ENCODE results near the gene PTX3. TPM values are rescaled to one million over a fixed set of nuclear protein-coding genes. Genes with fewer than 3 reads are reported as not detected.
A peak's percentile ranks its signal among the peaks of the same experiment; 100 is the strongest.

The PTX3 gene
- total and polyA plus RNA-seq, 11 donors = 0.17 to 29.8 (median 1.1) TPM

DNA sequence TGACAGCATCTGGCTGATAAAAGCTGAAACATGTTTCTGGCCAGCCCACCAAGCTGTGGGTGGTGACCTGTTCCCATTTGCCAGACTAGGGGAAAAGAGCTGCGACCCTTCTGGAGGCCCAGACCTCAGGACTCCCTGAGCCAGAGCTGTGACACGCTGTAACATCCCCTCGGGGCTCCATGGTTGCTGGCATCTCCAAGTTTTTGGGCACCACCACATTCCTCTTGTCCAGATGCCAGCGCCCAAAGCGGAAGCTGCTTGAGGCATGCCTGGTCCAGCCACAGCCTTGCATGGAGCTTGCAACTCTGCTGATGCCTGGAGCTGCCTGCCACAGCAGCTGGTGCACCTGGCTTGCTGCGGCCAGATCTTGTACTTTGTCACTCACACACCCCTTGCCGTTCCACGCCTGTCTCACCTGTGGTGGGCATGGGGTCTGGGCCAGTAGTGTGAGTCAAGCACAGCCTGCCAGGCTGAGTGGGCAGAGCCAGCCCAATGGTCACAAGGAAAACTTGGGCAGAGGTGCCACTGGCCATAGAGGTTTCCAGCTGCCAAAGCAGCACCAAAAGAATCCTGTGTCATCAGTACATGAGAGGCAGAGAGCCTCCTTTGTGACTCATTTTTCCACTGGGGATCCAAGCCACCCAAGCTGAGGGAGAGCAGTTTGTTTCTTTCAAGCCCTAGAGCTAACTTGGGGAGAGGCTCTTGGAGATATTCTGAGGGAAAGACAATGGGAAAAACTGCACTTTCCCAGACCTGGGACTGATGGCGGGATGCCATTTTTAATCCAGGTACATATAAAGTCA lies 45.7 kb upstream of the PTX3 start:
- peak in 1 of 5 donors; percentile 47 for DNase-seq
- intact Hi-C loops (cut with DNase I) = no loop called here
- Histone ChIP-seq H3K9me3 (no peaks in the 10 kb centered on the region), H3K36me3 (no peaks in the 10 kb centered on the region), H3K27ac (no peak overlapping the region), H3K4me3 (no peak overlapping the region), H3K4me1 (no peaks in the 10 kb centered on the region), H3K27me3 (no peaks in the 10 kb centered on the region)
- no peak for ATAC-seq
- TF ChIP-seq POLR2A (IDR thresholded peaks at IDR 0.05) = no peak
- TF ChIP-seq, protein P1, sequence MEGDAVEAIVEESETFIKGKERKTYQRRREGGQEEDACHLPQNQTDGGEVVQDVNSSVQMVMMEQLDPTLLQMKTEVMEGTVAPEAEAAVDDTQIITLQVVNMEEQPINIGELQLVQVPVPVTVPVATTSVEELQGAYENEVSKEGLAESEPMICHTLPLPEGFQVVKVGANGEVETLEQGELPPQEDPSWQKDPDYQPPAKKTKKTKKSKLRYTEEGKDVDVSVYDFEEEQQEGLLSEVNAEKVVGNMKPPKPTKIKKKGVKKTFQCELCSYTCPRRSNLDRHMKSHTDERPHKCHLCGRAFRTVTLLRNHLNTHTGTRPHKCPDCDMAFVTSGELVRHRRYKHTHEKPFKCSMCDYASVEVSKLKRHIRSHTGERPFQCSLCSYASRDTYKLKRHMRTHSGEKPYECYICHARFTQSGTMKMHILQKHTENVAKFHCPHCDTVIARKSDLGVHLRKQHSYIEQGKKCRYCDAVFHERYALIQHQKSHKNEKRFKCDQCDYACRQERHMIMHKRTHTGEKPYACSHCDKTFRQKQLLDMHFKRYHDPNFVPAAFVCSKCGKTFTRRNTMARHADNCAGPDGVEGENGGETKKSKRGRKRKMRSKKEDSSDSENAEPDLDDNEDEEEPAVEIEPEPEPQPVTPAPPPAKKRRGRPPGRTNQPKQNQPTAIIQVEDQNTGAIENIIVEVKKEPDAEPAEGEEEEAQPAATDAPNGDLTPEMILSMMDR (IDR thresholded peaks at IDR 0.05) = no peak
- 89 to 94% (median 90%) methylated on average over 6 to 9 of the region's 9 CpGs for WGBS, 4 donors

DNA sequence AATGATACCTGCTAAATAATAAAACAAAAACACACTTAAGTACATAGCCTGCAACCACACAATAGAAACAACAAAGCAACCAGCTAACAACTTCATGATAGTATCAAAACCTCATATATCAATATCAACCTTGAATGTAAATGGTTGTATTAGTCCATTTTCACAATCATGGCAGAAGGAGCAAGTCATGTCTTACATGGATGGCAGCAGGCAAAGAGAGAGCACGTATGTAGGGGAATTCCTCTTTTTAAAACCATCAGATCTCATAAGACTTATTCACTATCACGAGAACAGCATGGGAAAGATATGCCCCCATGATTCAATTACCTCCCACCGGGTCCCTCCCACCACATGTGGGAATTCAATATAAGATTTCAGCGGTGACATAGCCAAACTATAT lies 44.5 kb upstream of the PTX3 start:
- intact Hi-C loops (cut with DNase I) = no loop called here
- Histone ChIP-seq H3K27ac (no peak overlapping the region), H3K9me3 (no peaks in the 10 kb centered on the region), H3K27me3 (no peaks in the 10 kb centered on the region), H3K4me1 (no peaks in the 10 kb centered on the region), H3K36me3 (no peaks in the 10 kb centered on the region), H3K4me3 (no peak overlapping the region)
- ATAC-seq (no peak), DNase-seq (no peak)
- 80 to 89% (median 87%) methylated on average over 4 of the region's 4 CpGs for WGBS, 4 donors
- TF ChIP-seq POLR2A (IDR thresholded peaks at IDR 0.05) = no peak

DNA sequence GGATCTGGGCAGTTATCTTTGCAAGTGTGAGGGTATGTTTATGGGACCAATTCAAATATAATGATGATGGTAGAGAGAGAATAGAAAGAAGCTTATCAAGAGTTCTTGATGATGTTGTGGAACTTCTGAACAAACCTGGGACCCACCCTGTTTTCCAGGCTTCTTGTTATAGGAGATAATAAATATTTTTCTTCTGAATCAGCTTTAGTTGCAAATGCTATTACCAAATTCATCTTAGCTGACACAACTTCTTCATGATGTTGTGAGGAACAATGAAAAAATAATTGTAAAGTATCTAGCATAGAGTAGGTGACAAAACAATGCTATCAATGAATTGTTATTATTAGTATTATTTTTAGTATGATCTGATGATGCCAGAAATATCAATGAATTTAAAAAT lies 43.5 kb upstream of the PTX3 start:
- ATAC-seq = no peak
- intact Hi-C loops (cut with DNase I) = no loop called here

DNA sequence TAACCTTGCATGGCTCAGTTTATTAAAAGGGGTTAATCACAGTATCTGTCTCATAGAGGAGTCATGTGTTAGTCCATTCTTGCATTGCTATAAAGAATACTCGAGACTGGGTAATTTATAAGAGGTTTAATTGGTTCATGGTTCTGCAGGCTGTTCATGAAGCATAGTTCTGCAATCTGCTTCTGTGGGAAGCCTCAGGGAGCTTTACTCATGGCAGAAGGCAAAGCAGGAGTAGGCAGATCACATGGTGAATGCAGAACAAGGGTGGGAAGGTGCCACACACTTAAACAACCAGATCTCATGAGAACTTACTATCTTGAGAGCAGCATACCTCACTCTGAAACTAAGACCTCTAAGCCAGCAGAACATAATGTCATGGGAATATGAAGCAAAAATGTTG lies 42.2 kb upstream of the PTX3 start:
- no peaks in the 10 kb centered on the region for H3K4me1 ChIP-seq
- H3K27ac ChIP-seq = no peak overlapping the region
- H3K4me3 ChIP-seq = no peak overlapping the region
- H3K36me3 ChIP-seq = no peaks in the 10 kb centered on the region
- no peak for TF ChIP-seq POLR2A (IDR thresholded peaks at IDR 0.05)
- TF ChIP-seq, protein P1 (IDR thresholded peaks at IDR 0.05) = no peak
- ATAC-seq (no peak), DNase-seq (no peak)
- no peaks in the 10 kb centered on the region for H3K27me3 ChIP-seq
- WGBS, 4 donors = 64 to 100% (median 74%) methylated on average over 1 of the region's 1 CpG
- H3K9me3 ChIP-seq = no peaks in the 10 kb centered on the region
- intact Hi-C loops (cut with DNase I) = no loop called here

More for the DNA sequence above, 43.5 kb upstream of the PTX3 start:
- no peaks in the 10 kb centered on the region for H3K4me1 ChIP-seq
- no peak for TF ChIP-seq POLR2A (IDR thresholded peaks at IDR 0.05)
- TF ChIP-seq, protein P1 (IDR thresholded peaks at IDR 0.05) = no peak
- no peaks in the 10 kb centered on the region for H3K9me3 ChIP-seq
- DNase-seq = no peak
- no peak overlapping the region for H3K4me3 ChIP-seq
- H3K27me3 ChIP-seq = no peaks in the 10 kb centered on the region
- no peak overlapping the region for H3K27ac ChIP-seq
- H3K36me3 ChIP-seq = no peaks in the 10 kb centered on the region

DNA sequence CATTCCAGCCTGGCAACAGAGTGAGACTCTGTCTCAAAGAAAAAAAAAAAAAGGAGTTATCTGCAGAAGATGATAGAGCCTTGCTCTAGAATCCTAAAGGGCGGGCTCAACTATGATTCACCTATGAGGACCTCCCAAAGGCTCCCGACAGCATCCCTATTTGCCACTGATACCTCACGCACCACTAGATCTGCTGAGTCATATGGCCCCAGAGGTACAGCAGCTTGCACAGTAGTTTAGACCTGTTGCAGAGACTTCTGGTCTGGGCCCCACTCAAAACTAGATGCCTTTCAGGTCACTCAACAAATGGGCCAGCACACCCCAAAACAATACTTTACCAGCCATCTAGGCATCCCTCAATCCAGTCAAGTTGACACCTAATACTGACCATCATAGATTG lies 38.1 kb upstream of the PTX3 start:
- Histone ChIP-seq H3K4me3 (no peak overlapping the region), H3K36me3 (no peaks in the 10 kb centered on the region), H3K27ac (no peak overlapping the region), H3K4me1 (no peaks in the 10 kb centered on the region), H3K27me3 (peaks cover 0 to 3% (median 0%) of the 10 kb centered on the region in 9 donors), H3K9me3 (no peaks in the 10 kb centered on the region)
- DNase-seq = no peak
- no peak for TF ChIP-seq POLR2A (IDR thresholded peaks at IDR 0.05)
- TF ChIP-seq, protein P1 (IDR thresholded peaks at IDR 0.05) = no peak
- ATAC-seq = no peak
- 83 to 95% (median 92%) methylated on average over 3 of the region's 3 CpGs for WGBS, 4 donors
- intact Hi-C loops (cut with DNase I) = no loop called here

Measured in heart left ventricle (tissue), 16 donors.